GM19043 (cell line): ENCODE data around the gene FILIP1L.

Source experiments
- ATAC-seq: cut with Tn5 transposase; IDR thresholded peaks from one replicate; pipeline ENCODE4 v1.9.1; 2021; ENCODE audit warnings: low read depth; ENCODE audit not compliant: unreplicated experiment

FILIP1L gene

DNA sequence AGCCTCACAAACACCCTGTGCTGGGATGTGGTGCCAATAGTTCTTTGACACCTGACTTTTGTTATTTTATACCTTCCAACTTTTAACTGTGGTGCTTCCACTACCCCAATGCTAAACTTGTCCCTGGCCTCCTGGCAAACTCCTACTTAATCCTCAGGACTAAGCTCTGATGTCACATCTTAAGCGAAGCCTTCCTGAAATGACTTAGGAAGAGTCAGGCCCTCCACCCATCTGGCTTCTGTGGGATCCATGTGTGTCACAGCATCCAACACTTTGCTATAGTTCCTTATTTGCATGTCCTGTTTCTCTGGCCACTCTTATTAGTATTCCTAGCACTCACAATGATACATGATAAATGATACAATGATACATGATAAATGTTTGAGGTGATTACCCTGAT lies 133.2 kb downstream of the FILIP1L start:
- ATAC-seq, result no peak

DNA sequence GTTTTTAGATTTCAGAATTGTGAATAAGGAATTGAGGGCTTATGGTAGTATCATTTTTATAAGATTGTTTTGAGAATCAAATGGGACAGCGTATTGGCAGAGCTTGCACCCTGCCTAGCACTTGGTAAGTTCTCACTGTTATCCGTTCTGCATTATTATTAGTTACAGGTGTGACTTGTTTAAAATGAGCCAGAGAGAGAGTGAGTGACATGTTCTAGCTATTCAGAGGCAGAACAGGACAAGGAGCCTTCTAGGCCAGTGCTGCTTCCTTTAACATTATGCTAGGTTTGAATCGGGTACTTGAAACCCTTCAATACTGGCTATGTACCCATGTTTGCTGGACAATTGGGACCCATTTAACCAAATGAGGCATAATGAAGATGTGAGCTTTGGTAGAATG lies 133.7 kb downstream of the FILIP1L start:
- ATAC-seq, result no peak

DNA sequence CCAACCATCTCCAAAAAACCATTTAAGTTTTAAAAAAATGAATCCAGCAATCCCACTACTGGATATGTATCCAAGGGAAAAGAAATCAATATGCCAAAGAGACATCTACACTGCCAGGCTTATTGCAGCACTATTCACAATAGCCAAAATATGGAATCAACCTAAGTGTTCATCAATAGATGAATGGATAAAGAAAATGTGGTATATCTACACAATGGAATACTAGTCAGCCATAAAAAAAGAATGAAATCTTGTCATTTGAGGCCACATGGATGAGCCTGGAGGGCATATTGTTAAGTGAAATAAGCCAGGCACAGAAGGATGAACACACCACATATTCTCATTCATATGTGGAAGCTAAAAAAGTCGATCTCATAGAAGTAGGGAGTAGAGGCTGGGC lies 136.1 kb downstream of the FILIP1L start:
- ATAC-seq, result no peak

DNA sequence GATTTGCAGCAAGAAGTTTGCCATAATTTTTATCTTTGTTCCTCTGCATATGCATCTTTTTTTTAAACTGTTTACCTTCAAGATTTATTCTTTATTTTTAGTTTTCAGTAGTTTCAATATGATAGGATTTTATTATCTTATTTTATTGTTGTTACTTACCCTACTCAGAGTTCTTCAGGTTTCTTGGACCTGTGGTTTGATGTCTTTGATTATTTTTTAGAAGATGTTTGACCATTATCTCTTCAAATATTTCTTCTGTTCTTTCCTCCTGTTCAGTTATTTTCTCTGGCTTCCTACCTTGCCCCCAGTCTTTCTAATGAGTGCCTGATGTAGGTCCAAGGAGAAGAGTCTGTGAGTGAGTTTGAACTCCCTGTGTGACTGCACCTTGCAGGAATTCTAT lies 137.7 kb downstream of the FILIP1L start:
- no peak for ATAC-seq

DNA sequence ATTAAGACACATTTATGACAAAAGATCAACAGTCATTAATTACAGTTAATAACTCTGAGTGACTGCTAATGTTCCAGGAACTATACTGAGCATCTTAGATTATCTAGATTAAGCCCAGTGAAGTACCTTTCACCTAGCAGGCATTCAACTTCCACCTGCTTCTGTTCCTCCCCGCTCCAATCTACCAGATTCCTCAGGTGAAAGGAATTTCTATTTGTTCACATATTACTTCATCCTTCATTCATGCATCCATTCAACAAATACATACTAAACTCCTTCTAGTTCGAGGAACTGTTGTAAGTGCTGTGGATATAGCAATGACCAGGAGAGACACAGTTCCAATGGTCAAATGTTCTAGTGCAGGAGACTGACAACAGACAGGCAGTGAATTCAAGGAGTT lies 139.3 kb downstream of the FILIP1L start:
- no peak for ATAC-seq

DNA sequence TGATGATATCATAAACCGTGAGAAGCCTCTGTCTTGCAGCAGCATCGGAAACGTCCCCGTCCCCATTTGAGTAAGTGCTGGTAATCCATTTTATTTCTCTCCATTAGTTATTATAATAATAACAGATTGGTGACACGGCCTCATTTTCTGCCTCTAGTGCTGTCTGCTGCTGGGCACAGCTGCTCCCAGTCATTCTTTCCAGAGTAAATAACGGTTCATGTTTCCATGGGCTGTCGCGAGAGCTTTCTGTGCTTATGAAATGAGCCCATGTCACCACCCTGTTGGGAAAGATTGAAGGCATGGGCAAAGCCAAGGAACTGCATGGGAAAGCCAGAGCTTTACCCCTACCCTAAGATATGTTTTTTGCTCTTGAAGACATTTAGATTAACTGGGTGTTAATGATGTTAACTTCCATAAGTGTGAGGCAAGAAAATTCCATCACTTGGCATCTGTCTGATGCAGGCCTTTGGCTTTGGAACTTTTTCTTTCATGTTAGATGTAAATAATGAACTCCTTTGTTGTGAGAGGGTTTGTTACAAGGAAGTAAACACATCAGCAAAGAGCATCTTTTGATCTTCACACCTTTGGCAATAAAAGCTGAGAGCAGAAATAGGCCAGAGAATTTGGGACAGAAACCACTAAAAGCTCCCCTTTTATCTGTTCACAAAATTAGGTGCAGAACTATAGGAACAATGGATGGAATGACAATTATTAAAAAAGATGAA lies 141.8 kb downstream of the FILIP1L start:
- no peak for ATAC-seq

DNA sequence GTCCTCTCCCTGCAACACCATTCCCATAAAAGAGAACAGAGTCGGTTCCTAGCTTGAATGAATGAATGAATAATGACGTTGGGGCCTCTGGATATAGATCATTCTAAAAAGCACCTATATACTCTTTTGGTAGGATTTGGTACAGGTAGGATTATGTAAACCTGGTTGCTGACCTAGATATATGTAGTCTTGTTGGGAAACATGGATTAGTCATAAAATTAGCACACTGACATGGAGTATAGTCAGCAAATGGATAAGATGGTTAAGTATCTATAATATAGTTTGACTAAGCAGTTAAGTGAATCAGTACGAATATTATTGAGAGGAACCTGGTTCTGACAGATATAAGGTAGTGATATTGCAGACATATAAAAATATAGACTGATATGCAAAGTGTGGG lies 142.5 kb downstream of the FILIP1L start:
- ATAC-seq, result no peak

DNA sequence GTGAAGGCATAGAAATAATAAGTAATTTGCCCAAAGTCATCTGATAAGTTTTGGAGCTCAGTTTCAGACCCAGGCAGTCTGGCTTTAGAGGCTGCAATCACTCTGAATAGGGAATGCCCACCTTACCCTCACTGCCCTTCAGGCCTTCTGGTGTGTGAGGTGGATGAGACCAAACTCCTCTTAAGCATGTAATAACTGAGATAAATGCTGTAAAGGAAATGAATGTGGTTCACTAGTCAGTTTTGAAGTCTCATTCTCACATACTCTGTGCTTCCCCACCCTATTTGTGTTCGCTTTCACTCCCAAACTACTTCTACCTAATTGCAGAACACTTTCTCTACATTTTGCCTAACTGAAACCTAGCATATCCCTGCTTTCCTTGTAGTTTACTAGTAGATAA lies 144.1 kb downstream of the FILIP1L start:
- ATAC-seq, result peak; percentile 88

DNA sequence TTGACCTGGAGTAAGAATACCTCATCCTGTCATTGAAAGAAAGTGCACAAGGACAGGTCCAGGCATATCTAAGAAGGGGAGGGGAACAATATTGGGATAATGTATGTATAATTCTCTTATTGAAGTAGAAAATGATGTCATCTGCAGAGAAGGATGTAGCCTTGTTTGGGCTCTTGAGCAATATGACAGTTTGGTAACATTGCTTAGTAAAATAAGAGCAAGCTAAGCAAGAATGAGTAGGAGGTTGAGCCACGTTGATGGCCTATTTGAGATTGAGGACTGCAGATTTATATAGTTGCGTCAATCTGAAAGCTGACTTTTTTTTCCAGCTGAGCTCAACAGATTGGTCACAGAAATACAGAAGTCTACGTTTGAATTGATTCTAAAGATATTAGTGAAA lies 145.2 kb downstream of the FILIP1L start:
- no peak for ATAC-seq

DNA sequence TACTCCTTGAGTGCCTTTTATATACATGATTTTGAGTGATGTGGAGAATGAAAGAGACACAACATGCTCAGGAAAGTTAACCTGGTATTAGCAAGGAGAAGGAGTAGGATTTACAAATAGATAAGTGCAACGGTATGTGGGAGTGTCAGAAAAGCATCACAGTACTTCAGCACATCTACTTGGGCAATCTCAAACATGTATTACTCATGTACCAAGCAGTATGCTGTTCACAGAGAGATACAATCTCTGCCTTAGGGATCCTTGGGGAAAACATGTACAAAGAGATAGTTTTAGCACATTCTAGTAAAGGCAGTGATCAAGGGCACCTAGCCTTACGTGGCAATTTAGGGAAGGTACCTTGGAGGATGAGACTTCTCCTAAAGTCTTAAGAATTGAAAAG lies 146.5 kb downstream of the FILIP1L start:
- ATAC-seq, result no peak

DNA sequence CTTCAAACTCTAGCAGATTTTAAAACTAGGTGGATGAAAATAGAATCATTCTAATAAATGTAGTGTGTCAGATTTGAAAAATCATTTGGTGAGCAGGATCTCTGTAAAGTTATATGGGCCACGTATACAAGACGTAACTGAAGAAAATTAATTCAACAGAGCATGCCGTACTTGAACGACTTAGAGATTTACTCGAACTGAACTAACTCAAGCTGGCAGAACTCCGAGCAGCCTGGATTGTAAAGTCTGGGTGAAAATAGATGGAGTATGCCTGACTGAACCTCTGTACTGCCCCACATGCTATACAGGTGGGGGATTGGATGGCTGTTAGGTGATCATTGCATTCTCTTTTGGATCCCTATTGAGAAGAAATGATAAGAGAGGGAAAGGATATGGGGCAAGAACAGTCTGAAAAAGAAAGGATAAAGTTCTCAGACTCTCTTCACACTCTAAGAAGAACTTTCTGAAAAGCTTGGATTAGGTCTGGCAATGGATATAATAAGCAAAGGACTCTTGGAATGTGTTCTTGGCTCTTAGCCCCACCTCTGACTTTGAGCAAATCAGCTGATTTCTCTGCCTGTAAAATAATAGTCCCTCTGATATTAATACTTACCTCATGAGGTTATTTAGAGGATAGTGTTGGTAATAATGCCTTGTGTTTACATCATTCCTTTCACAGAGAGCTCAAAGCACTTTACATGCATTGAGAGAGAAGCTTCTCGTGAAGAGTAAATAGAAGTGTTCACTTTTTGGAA lies 147.5 kb downstream of the FILIP1L start:
- ATAC-seq, result no peak

DNA sequence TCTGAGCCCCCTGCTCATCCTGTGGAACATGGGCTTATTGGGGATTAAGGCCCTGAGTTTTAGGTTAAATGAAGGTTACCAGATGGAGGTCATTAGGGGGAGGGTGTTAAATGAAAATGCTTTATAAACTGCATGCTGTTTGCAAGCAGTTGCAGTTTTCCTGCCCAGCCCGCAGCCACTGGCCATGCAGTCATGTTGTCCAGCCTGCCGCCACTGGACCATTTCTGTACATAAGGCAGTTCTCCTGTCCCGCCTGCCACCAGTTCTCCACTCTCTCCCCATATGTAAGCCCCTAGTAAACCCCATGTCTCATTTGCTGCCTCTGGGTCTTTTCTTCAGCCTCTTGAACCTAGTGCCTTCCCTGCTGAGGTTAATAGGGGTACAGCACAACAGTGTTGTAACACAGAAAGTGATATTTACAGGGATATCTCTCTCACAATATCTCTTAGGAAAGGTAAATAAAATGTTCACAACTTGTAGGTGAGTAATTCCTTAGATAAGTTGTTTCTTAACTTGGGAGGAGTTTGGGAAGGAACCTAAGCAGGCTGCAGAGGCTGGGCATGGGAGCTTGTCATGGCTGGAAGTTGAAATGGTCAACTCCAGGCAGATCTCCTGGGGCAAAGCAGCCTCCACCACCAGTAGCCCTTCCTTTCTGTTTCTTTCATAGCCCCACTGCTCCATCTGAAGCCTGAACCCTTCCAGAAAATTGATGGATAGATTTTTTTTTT lies 148.5 kb downstream of the FILIP1L start:
- no peak for ATAC-seq

DNA sequence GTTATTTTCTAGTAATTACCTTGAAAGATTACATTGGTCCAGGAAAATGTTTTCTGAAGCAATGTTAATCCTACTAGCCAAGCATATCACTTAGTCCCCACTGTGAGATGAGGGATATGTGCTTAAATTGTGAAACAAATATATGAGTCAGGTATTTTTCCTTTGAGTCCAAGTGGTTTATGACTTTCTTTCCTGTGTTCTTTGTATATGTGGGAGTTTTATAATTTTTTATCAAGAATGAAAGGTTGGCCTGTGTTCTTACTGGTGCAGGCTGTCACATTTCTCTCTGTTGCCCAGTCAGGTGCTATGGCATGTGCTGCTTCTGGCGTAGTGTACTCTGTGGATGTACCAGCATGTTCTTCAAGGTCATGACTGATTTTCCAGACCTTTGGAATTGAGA lies 149.2 kb downstream of the FILIP1L start:
- no peak for ATAC-seq

DNA sequence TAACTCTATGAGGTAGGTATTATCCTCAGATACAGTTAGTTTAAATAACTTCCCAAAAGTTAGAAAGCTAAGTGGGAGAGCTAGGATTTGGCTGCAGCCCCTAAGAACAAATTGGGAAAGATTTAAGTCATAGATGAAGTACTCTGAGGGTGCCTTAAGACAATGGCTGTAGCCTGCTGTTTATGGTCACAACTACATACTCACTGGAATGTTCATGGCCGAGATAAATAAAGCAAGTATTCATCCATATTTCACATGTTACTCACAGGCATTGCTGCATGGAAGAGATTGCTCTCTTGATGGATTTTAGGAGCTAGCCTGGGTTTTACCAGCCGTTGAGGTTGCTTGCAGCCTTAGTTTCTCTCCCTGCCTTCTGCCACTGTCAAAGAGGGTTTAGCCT lies 151.6 kb downstream of the FILIP1L start:
- no peak for ATAC-seq

DNA sequence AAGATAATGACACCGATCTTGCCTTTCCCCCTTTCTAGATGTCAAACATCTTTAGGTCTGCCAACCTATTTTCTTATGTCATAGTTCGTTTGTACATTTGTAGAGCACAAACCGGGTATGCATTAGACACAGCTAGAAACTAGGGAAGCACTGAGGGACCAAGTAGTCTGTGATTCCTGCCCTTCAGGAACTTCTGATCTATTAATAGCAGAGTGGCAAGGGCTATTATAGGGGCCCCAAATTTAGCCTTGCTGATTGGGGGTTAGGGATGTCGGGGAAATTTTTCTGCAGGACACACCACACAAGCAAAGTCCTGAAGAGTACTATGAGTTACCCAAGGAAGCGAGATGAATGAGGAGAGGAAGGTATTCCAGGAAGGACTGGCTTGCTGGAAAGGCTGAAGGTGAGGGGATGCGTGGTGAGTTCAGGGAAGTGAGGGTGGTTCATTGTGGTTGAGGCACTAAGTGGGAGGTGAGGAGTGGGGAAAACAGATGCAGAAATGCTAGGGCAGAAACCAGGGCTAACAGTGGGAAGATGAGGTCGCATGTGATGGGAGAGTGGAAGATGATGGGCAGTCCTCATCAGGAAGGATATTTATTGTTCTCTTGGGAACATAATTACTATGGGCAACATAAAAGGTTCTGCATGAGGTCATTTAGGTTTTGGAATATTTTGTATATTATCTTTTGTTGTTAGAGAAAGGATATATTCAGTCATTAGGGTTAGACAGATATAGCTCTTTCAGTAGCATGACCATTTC lies 152.4 kb downstream of the FILIP1L start:
- ATAC-seq, result no peak

DNA sequence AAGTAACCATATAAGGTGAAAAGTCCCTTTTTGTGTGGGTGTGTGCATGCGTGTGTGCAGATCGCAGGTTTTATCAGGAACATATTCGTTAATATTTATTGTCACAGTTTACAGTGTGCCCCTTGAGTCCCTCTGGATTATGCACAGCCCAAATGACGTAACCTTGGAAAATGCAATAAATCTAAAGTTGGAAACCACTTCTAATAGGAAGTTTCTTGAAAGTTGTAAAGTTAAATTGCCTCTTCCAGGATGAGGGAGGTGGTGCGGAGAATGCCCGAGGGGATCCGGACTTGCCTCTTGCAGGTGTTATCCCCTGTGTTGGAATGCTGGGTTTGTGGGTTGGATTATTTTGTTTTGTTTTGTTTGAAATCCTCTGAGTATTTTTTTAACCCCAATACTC lies 153.4 kb downstream of the FILIP1L start:
- no peak for ATAC-seq

DNA sequence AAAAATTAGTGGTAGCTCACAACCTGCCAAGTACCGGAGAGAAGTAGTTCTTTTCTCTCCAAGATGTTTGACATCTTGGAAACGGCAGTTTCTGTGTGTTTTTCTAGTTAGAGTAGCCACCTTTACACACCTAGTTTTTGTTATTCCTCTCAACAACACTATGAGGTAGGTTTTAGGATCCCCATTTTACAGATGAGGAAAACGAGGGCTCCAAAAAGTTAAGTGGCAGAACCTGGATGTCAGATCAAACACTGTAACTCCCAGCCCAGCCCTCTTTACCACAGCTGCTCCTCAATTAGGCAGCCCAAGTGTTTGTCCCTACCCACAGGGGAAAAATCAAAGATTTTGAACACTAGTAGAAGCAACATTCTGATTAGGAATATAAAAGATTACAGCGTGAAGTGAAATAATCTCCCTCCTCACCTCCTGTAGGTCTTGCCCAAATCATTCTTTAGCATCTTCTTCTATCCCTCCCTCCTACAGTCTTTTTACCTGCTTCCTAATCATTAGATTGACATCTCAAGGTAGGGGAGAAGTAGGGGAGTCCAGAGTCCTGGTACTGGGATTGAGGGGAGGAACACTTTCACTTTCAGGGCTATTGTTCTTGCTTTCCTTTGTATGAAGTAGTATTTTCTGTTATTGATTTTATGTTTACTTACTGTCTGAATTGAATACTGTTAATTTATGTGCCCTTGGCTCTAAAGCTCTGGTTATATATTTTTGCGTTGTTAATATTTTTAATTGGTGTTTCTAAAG lies 154.0 kb downstream of the FILIP1L start:
- no peak for ATAC-seq

DNA sequence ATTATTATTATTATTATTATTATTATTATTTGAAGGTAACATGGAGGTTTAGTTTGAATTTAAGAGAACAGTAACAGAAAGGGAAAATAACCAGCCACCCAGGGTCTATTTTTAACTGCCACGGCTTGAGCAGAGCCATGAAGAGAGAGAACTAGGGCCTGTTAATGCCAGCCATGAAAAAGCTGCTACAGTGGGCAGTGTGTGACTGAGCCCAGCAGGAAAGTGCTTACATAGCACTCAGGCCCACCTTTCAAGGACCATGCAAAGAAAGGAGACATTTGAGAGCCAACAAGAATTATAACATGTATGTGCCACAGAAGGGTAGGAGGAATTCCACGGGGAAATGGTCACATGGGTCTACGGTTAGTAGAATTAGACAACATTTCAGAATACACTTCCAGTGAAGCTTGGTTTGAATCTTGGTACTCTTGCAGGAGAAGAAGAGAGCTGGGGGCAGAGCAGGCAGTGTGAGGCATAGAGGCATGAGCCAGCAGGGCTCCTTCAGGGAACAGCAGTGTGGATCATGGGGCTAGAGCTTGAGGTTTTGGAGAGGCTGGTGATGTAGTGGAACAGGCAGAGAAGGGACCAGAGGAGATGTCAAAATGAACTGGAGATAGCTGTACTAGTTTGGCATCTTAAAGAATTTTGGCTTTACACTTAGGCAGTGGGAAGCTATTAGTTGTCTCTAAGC lies 155.9 kb downstream of the FILIP1L start:
- ATAC-seq, result no peak

DNA sequence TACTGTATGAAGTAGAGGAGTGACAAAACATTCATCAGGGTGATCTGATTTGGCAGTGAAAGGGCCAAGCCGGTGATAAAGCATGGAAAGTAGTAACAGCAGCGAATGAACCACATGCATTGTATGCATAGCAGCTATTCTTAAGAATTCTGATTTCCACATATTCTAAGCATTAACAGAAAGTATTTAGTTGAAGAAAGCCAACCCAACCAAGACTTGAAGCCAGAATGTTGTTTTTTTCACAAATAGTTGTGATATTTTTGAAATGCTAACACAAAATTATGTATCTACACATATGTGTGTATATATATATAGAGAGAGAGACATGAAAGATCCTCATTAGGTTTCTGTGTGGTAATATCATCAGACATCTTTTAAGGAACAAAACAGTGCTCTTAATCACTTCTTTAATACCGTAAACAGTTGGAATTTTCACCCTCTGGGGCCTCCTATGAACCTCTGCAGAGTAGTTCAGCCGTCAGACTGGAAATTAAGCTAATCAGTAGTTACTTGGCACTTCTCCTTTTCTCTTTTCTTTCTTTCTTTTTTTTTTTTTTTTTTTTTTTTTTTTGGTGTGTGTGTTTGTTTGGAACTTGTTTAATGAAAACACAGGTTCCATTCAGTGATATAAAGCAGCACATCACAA lies 157.0 kb downstream of the FILIP1L start:
- ATAC-seq, result no peak
